ENCODE results near the gene AKNAD1.

Gene AKNAD1

DNA sequence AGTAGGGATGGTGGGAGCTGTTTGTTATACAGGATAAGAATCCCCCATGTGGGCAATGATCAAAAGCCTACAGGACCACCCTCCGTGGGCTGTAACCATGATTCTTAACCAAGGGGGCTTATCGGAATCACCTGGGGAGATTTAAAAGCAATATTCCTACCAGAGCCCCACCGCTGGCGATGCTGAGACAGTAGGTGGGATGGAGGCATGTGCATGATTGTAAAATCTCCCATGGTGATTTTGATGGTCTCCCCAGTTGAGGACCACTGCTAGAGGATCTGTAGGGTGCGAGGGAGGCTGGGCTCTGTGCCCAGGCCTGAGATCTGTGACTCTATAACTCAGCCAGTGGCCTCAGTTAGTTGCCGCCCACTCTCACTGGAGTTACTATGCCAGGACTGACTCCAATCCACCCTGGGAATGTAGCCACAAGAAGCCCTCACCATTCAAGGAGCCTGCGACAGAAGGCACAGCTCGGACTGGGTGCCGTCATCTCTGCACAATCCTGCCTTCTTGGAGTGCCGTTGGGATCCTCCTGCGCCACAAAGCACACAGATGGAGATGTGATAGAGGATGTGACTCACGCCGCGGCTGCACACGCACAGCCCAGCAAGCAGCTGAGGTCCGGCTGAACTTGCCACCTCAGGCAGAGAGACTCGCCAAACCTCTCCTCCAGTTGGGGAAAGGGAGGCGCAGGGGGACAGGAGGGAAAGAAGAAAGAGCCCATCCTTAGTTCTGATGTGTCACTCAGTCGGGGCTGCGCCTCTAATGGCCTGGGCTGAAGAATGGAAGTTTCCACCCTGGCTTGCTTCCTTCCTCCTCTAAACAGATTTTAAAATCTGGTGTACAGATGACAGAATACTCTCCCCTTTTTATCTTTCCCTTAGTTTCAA lies 26.5 kb downstream of the AKNAD1 start:
- TF ChIP-seq TOX (CRISPR knock-in tag; IDR thresholded peaks at IDR 0.05; ENCODE audit: borderline replicate concordance) (no peak), ZFP3 (CRISPR knock-in tag; IDR thresholded peaks at IDR 0.05) (peak; percentile 82; the same call in 1 of the 2 replicates), ZFP30 (CRISPR knock-in tag; IDR thresholded peaks at IDR 0.05) (no peak), ESRRG (CRISPR knock-in tag; IDR thresholded peaks at IDR 0.05) (no peak), TCF4 (CRISPR knock-in tag; IDR thresholded peaks at IDR 0.05; ENCODE audit: borderline replicate concordance) (peak; percentile 51; the same call in 1 of the 2 replicates), ISL1 (CRISPR knock-in tag; IDR thresholded peaks at IDR 0.05) (no peak), ZNF8 (CRISPR knock-in tag; IDR thresholded peaks at IDR 0.05) (no peak), RARB (CRISPR knock-in tag; IDR thresholded peaks at IDR 0.05) (no peak), BACH2 (CRISPR knock-in tag; IDR thresholded peaks at IDR 0.05; ENCODE audit: borderline replicate concordance) (no peak), ZC3H10 (CRISPR knock-in tag; IDR thresholded peaks at IDR 0.05) (no peak)
- TF ChIP-seq, protein P1, sequence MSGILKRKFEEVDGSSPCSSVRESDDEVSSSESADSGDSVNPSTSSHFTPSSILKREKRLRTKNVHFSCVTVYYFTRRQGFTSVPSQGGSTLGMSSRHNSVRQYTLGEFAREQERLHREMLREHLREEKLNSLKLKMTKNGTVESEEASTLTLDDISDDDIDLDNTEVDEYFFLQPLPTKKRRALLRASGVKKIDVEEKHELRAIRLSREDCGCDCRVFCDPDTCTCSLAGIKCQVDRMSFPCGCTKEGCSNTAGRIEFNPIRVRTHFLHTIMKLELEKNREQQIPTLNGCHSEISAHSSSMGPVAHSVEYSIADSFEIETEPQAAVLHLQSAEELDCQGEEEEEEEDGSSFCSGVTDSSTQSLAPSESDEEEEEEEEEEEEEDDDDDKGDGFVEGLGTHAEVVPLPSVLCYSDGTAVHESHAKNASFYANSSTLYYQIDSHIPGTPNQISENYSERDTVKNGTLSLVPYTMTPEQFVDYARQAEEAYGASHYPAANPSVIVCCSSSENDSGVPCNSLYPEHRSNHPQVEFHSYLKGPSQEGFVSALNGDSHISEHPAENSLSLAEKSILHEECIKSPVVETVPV (CRISPR knock-in tag; IDR thresholded peaks at IDR 0.05) = peak; percentile 71; the same call in 1 of the 2 replicates
- ATAC-seq = peak; percentile 96

DNA sequence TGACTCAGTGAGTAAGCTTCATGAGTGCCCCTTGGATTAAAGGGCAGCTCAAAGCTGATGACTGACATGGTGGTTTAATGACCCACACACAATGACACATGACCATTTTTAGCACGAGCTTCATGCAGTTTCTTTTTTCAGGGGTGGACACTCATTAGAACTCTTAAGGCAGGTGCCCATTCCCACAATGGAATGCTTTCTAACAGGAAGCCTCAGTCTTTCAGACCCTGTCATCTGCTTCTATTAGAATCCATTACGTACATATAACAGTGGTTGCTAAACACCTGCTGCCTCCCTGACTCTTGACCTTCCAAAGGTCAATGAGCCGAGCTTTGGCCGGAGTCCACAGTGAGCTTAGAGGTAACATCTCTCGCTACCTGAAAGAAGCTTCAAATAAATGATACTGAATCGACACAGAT lies 27.4 kb downstream of the AKNAD1 start:
- ATAC-seq = no peak
- TF ChIP-seq, protein P1 (CRISPR knock-in tag; IDR thresholded peaks at IDR 0.05) = no peak
- TF ChIP-seq OSR1 (CRISPR knock-in tag; IDR thresholded peaks at IDR 0.05) = no peak
- no peak for TF ChIP-seq ZNF8 (CRISPR knock-in tag; IDR thresholded peaks at IDR 0.05)
- TF ChIP-seq PPARA (CRISPR knock-in tag; IDR thresholded peaks at IDR 0.05; ENCODE audit: borderline replicate concordance) = no peak
- TF ChIP-seq SNAI2 (CRISPR knock-in tag; IDR thresholded peaks at IDR 0.05) = no peak
- no peak for TF ChIP-seq CSDC2 (CRISPR knock-in tag; IDR thresholded peaks at IDR 0.05)
- no peak for TF ChIP-seq RARB (CRISPR knock-in tag; IDR thresholded peaks at IDR 0.05)
- TF ChIP-seq CREB5 (CRISPR knock-in tag; IDR thresholded peaks at IDR 0.05; ENCODE audit: low read depth) = no peak
- TF ChIP-seq ZFP30 (CRISPR knock-in tag; IDR thresholded peaks at IDR 0.05) = no peak
- TF ChIP-seq ISL1 (CRISPR knock-in tag; IDR thresholded peaks at IDR 0.05) = no peak
- TF ChIP-seq, protein P2, sequence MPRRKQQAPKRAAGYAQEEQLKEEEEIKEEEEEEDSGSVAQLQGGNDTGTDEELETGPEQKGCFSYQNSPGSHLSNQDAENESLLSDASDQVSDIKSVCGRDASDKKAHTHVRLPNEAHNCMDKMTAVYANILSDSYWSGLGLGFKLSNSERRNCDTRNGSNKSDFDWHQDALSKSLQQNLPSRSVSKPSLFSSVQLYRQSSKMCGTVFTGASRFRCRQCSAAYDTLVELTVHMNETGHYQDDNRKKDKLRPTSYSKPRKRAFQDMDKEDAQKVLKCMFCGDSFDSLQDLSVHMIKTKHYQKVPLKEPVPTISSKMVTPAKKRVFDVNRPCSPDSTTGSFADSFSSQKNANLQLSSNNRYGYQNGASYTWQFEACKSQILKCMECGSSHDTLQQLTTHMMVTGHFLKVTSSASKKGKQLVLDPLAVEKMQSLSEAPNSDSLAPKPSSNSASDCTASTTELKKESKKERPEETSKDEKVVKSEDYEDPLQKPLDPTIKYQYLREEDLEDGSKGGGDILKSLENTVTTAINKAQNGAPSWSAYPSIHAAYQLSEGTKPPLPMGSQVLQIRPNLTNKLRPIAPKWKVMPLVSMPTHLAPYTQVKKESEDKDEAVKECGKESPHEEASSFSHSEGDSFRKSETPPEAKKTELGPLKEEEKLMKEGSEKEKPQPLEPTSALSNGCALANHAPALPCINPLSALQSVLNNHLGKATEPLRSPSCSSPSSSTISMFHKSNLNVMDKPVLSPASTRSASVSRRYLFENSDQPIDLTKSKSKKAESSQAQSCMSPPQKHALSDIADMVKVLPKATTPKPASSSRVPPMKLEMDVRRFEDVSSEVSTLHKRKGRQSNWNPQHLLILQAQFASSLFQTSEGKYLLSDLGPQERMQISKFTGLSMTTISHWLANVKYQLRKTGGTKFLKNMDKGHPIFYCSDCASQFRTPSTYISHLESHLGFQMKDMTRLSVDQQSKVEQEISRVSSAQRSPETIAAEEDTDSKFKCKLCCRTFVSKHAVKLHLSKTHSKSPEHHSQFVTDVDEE (CRISPR knock-in tag; IDR thresholded peaks at IDR 0.05) = no peak
- TF ChIP-seq ZFP3 (CRISPR knock-in tag; IDR thresholded peaks at IDR 0.05) = no peak
- no peak for TF ChIP-seq BACH2 (CRISPR knock-in tag; IDR thresholded peaks at IDR 0.05; ENCODE audit: borderline replicate concordance)
- no peak for TF ChIP-seq ZC3H10 (CRISPR knock-in tag; IDR thresholded peaks at IDR 0.05)
- TF ChIP-seq PATZ1 (CRISPR knock-in tag; IDR thresholded peaks at IDR 0.05; ENCODE audit: borderline replicate concordance) = no peak
- no peak for TF ChIP-seq ARNTL (CRISPR knock-in tag; IDR thresholded peaks at IDR 0.05; ENCODE audit: borderline replicate concordance, low read depth)
- TF ChIP-seq TOX (CRISPR knock-in tag; IDR thresholded peaks at IDR 0.05; ENCODE audit: borderline replicate concordance) = no peak
